ENCODE results near the gene GOLPH3. TPM values are rescaled to one million over a fixed set of nuclear protein-coding genes. Genes with fewer than 3 reads are reported as not detected.

Gene GOLPH3
- total and polyA plus RNA-seq, 2 experiments from 2014 or later: 68.5 to 96.1 TPM

- Histone ChIP-seq H3K4me3 (no peak overlapping the region), H3K9me2 (ENCODE audit: insufficient read depth) (no peaks in the 10 kb centered on the region), H3F3A (replicated peaks; ENCODE audit: low read depth) (no peaks in the 10 kb centered on the region), H3K27ac (ENCODE audit: low read depth) (no peak overlapping the region), H3K4me1 (ENCODE audit: insufficient read depth) (no peaks in the 10 kb centered on the region; the same call in none of the 2 replicates), H3K79me2 (replicated peaks; ENCODE audit: insufficient read depth) (peaks cover 100% of the 10 kb centered on the region), H3K4me2 (no peak overlapping the region), H3K27me3 (ENCODE audit: insufficient read depth) (no peaks in the 10 kb centered on the region), H4K20me1 (replicated peaks; ENCODE audit: insufficient read depth) (peaks cover 55% of the 10 kb centered on the region), H3K36me3 (ENCODE audit: insufficient read depth) (peaks cover 17% of the 10 kb centered on the region; the same call in 1 of the 2 replicates), H2AFZ (no peak overlapping the region)
- no peak for TF ChIP-seq EZH2phosphoT487 (IDR thresholded peaks at IDR 0.05; ENCODE audit: unreplicated experiment)
- no peak for TF ChIP-seq POLR2AphosphoS5 (IDR thresholded peaks at IDR 0.05; ENCODE audit: low read depth)
- TF ChIP-seq JUNB (IDR thresholded peaks at IDR 0.05; ENCODE audit: unreplicated experiment): no peak
- no peak for TF ChIP-seq EZH2 (IDR thresholded peaks at IDR 0.05; ENCODE audit: low read depth, unreplicated experiment)
- TF ChIP-seq ETS1 (IDR thresholded peaks at IDR 0.05): no peak
- no peak for TF ChIP-seq CREB1 (CRISPR knock-in tag; IDR thresholded peaks at IDR 0.05; ENCODE audit: low read depth)
- no peak for TF ChIP-seq REST (IDR thresholded peaks at IDR 0.05; ENCODE audit: unreplicated experiment)
- no peak for TF ChIP-seq ZNF114 (CRISPR knock-in tag; IDR thresholded peaks at IDR 0.05)
- TF ChIP-seq ZNF331 (CRISPR knock-in tag; IDR thresholded peaks at IDR 0.05; ENCODE audit: low read depth): no peak
- TF ChIP-seq CTCF (conservative IDR thresholded peaks at IDR 0.05; ENCODE audit: low read depth in 2 of 2): no peak
- no peak for TF ChIP-seq STAT1 (IDR thresholded peaks at IDR 0.05; ENCODE audit: unreplicated experiment)
- no peak for TF ChIP-seq ZNF462 (CRISPR knock-in tag; IDR thresholded peaks at IDR 0.05)
- no peak for TF ChIP-seq NANOG (IDR thresholded peaks at IDR 0.05; ENCODE audit: borderline replicate concordance)
- peaks cover 55% of the 10 kb centered on the region for H3K36me3 Mint-ChIP-seq (ENCODE audit: low read depth)
- no peak overlapping the region for H3K4me3 Mint-ChIP-seq
- peaks cover 6% of the 10 kb centered on the region; the same call in 1 of the 3 replicates for H3K9me3 Mint-ChIP-seq
- no peak for ATAC-seq
- H3K27ac Mint-ChIP-seq: no peak overlapping the region
- H3K27me3 Mint-ChIP-seq (ENCODE audit: insufficient read depth, low read depth, poor library complexity): peaks cover under 1% of the 10 kb centered on the region
- H3K4me1 Mint-ChIP-seq: no peaks in the 10 kb centered on the region; the same call in 2 of the 3 replicates
- DNase-seq (ENCODE audit: low spot score): no peak
Observed at GRCh38 chr5:32163785-32164184, 10.3 kb downstream of the GOLPH3 start.

All from GM23338 (cell line).